A673 (cell line): ENCODE results near the gene SHMT1. TPM values are rescaled to one million over a fixed set of nuclear protein-coding genes. Genes with fewer than 3 reads are reported as not detected.

ENCODE experiments used
- BruUV-seq: library from RNA; stranded (reverse); fragments of 400-500 nt; replicated peaks from 2 replicates; lab custom pipeline; 2021; lab: Mats Ljungman, UMichigan
- CTCF ChIA-PET: fragments of 300-600 bp; sonication (Branson Sonifier 250); formaldehyde crosslinking; loops from one replicate; lab custom pipeline; 2022; ENCODE audit warnings: antibody characterized with exemption; lab: Charles Lee
- POLR2A ChIA-PET: fragments of 300-600 bp; sonication (Branson Sonifier 250); formaldehyde crosslinking; loops from one replicate; lab custom pipeline; 2022; ENCODE audit warnings: antibody characterized with exemption; ENCODE audit not compliant: low non-redundant PET; lab: Charles Lee
- DNase-seq: peaks from one replicate; pipeline ENCODE4 v3.0.0-alpha.2; 2015; ENCODE audit warnings: low spot score
- H3K27ac ChIP-seq: fragments of 200-600 bp; sonication (generic); 2 replicates; pipeline ENCODE4 v1.5.1; 2016; ENCODE audit warnings: mixed run types, low read depth, mild to moderate bottlenecking, mixed read lengths, antibody characterized with exemption, low read length; ENCODE audit not compliant: poor library complexity, severe bottlenecking
- H3K27me3 ChIP-seq: fragments of 200-600 bp; sonication (generic); replicated peaks from 2 replicates; pipeline ENCODE4 v1.6.1; 2017; ENCODE audit warnings: mixed run types, low read depth, mild to moderate bottlenecking, mixed read lengths, antibody characterized with exemption, low read length; ENCODE audit not compliant: insufficient read depth, poor library complexity
- H3K36me3 ChIP-seq: fragments of 200-600 bp; sonication (generic); 2 replicates; pipeline ENCODE4 v1.6.1; 2016; ENCODE audit warnings: mixed run types, mild to moderate bottlenecking, mixed read lengths, antibody characterized with exemption, low read length; ENCODE audit not compliant: insufficient read depth, poor library complexity, severe bottlenecking
- H3K4me1 ChIP-seq: fragments of 200-600 bp; sonication (generic); 2 replicates; pipeline ENCODE4 v1.6.1; 2017; ENCODE audit warnings: mixed run types, mild to moderate bottlenecking, mixed read lengths, antibody characterized with exemption, low read length; ENCODE audit not compliant: insufficient read depth, poor library complexity, severe bottlenecking
- H3K4me3 ChIP-seq: fragments of 200-600 bp; sonication (generic); 2 replicates; pipeline ENCODE4 v1.5.1; 2016; ENCODE audit warnings: low read depth, mixed run types, mild to moderate bottlenecking, mixed read lengths, low read length; ENCODE audit not compliant: poor library complexity, severe bottlenecking
- H3K9me3 ChIP-seq: fragments of 200-600 bp; sonication (generic); 2 replicates; pipeline ENCODE4 v1.6.1; 2016; ENCODE audit warnings: mixed run types, low read depth, mild to moderate bottlenecking, mixed read lengths, antibody characterized with exemption, low read length; ENCODE audit not compliant: poor library complexity, severe bottlenecking
- CTCF ChIP-seq: fragments of 300-800, 200-600 bp; sonication (generic); conservative IDR thresholded peaks from 2 replicates; pipeline ENCODE4 v1.5.1; 2017; ENCODE audit warnings: low read depth, mild to moderate bottlenecking, antibody characterized with exemption, low read length, moderate library complexity, mixed read lengths
- EZH2 ChIP-seq: fragments of 200-600 bp; sonication (generic); IDR thresholded peaks from 2 replicates; pipeline ENCODE4 v1.6.1; 2017; ENCODE audit warnings: borderline replicate concordance, low read depth, mild to moderate bottlenecking, mixed read lengths, antibody characterized with exemption, low read length; ENCODE audit not compliant: poor library complexity, severe bottlenecking
- intact Hi-C: fragments of 100-400 bp; cut with micrococcal nuclease; formaldehyde crosslinking; loops from one replicate; pipeline ENCODE4 v1.10.0; 2022; ENCODE audit not compliant: unreplicated experiment
- microRNA-seq: library from miRNA; unstranded; fragments of <30 nt; microRNA quantifications from one replicate; pipeline ENCODE4 v1.2.0, GENCODE V29; 2021
- total RNA-seq: library from RNA; stranded (reverse); gene quantifications from 2 replicates; pipeline ENCODE4 v1.2.3, GENCODE V29; 2021

The SHMT1 gene
- total RNA-seq, 1 experiment from 2014 or later = 54.0 TPM

GRCh38 chr17:18280249-18280648, 83.1 kb downstream of the SHMT1 start:
- Histone ChIP-seq H3K9me3 (no peaks in the 10 kb centered on the region), H3K4me3 (no peak overlapping the region), H3K27me3 (no peaks in the 10 kb centered on the region), H3K27ac (no peak overlapping the region), H3K36me3 (peaks cover 79% of the 10 kb centered on the region), H3K4me1 (no peaks in the 10 kb centered on the region)
- BruUV-seq = no TSS peak
- ChIA-PET POLR2A (interaction anchor here (0.6 kb wide), 1 partner anchor 64 kb away, joined by 4 read pairs; no protein-coding TSS in a partner anchor), CTCF (interaction anchor here (0.6 kb wide), 1 partner anchor 64 kb away, joined by 4 read pairs; no protein-coding TSS in a partner anchor)
- intact Hi-C loops = no loop called here
- TF ChIP-seq EZH2 (no peak), CTCF (no peak)
- DNase-seq = no peak

- no peaks in the 10 kb centered on the region for H3K4me1 ChIP-seq
- ChIA-PET POLR2A (no interaction called here), CTCF (no interaction called here)
- no peak for DNase-seq
- TF ChIP-seq EZH2 = no peak
- no peak for TF ChIP-seq CTCF
- BruUV-seq = no TSS peak
- H3K27me3 ChIP-seq = no peaks in the 10 kb centered on the region
- intact Hi-C loops = no loop called here
- H3K27ac ChIP-seq = no peak overlapping the region
- H3K4me3 ChIP-seq = no peak overlapping the region
- H3K9me3 ChIP-seq = no peaks in the 10 kb centered on the region
- H3K36me3 ChIP-seq = peaks cover 76% of the 10 kb centered on the region
Measured at GRCh38 chr17:18278867-18279266, 84.5 kb downstream of the SHMT1 start.

Small RNAs within 50 kb of the gene (microRNA-seq; reads per million reads assigned to microRNA genes)
- gene MIR6778 = not detected

Other genes starting within 250 kb of the SHMT1 start
- gene ALKBH5, start 179.7 kb downstream of the SHMT1 start, total RNA-seq = 119 and 124 TPM in 2 replicates
- gene LLGL1, start 137.9 kb downstream of the SHMT1 start, total RNA-seq = 30.2 and 39.8 TPM in 2 replicates
- gene FLII, start 104.8 kb downstream of the SHMT1 start, total RNA-seq = 169 and 200 TPM in 2 replicates
- gene MIEF2, start 102.9 kb downstream of the SHMT1 start, total RNA-seq = 8.1 and 10.4 TPM in 2 replicates
- 100 and 104 TPM in 2 replicates for gene TOP3A, start 48.6 kb downstream of the SHMT1 start, total RNA-seq
- 22.9 and 23.5 TPM in 2 replicates for gene SMCR8, start 48.3 kb downstream of the SHMT1 start, total RNA-seq
- gene EVPLL, start 14.2 kb upstream of the SHMT1 start, total RNA-seq = not detected in 2 replicates
- gene LGALS9C, start 113.2 kb upstream of the SHMT1 start, total RNA-seq = not detected in 2 replicates